Neural cell (in vitro differentiated cells): ENCODE measurements around the gene CDK8. TPM values are rescaled to one million over a fixed set of nuclear protein-coding genes. Genes with fewer than 3 reads are reported as not detected.

Experiments used
- H2AFZ ChIP-seq: fragments of 200-600, 300-800 bp; sonication (generic), shearing (Covaris generic); 2 replicates; pipeline ENCODE4 v1.6.0; 2014; ENCODE audit warnings: low read depth, mild to moderate bottlenecking, antibody characterized with exemption, low read length, moderate library complexity
- H3F3A ChIP-seq: fragments of 200-600 bp; shearing (Covaris generic); 2 replicates; pipeline ENCODE4 v1.6.1; 2016; ENCODE audit warnings: mild to moderate bottlenecking, moderate library complexity, mixed read lengths, antibody characterized with exemption, low read length; ENCODE audit not compliant: insufficient read depth, poor library complexity, severe bottlenecking
- H3K27ac ChIP-seq: fragments of 200-600, 300-800 bp; sonication (generic), shearing (Covaris generic); 2 replicates; pipeline ENCODE4 v1.5.1; 2014; ENCODE audit warnings: mild to moderate bottlenecking, low read length, moderate library complexity
- H3K27me3 ChIP-seq: fragments of 300-800, 200-600 bp; sonication (generic), shearing (Covaris generic); 2 replicates; pipeline ENCODE4 v1.6.0; 2014; ENCODE audit warnings: mild to moderate bottlenecking, low read depth, low read length, moderate library complexity; ENCODE audit not compliant: insufficient read depth
- H3K36me3 ChIP-seq: fragments of 300-800, 200-600 bp; sonication (generic), shearing (Covaris generic); 2 replicates; pipeline ENCODE4 v1.5.1; 2014; ENCODE audit warnings: mild to moderate bottlenecking, antibody characterized with exemption, low read length, moderate library complexity; ENCODE audit not compliant: insufficient read depth
- H3K4me2 ChIP-seq: fragments of 300-800, 200-600 bp; sonication (generic), shearing (Covaris generic); 2 replicates; pipeline ENCODE4 v1.6.0; 2014; ENCODE audit warnings: mild to moderate bottlenecking, low read length
- H3K4me3 ChIP-seq: fragments of 300-800, 200-600 bp; sonication (generic), shearing (Covaris generic); 2 replicates; pipeline ENCODE4 v1.5.1; 2014; ENCODE audit warnings: mild to moderate bottlenecking, low read length, moderate library complexity
- H3K79me2 ChIP-seq: fragments of 200-600 bp; shearing (Covaris generic); replicated peaks from 2 replicates; pipeline ENCODE4 v1.6.0; 2014; ENCODE audit warnings: mild to moderate bottlenecking, low read length, moderate library complexity; ENCODE audit not compliant: insufficient read depth
- H3K9ac ChIP-seq: fragments of 300-800, 200-600 bp; sonication (generic), shearing (Covaris generic); 2 replicates; pipeline ENCODE4 v1.6.1; 2016; ENCODE audit warnings: mild to moderate bottlenecking, low read length, mixed read lengths
- H3K9me2 ChIP-seq: fragments of 200-600 bp; shearing (Covaris generic); 2 replicates; pipeline ENCODE4 v1.6.1; 2016; ENCODE audit warnings: mild to moderate bottlenecking, low read length, mixed read lengths; ENCODE audit not compliant: insufficient read depth
- H3K9me3 ChIP-seq: fragments of 200-600, 300-800 bp; sonication (generic), shearing (Covaris generic); 2 replicates; pipeline ENCODE4 v1.6.1; 2016; ENCODE audit warnings: mild to moderate bottlenecking, mixed run types, low read length, moderate library complexity, mixed read lengths
- H4K20me1 ChIP-seq: fragments of 200-600 bp; shearing (Covaris generic); 2 replicates; pipeline ENCODE4 v1.6.1; 2016; ENCODE audit warnings: mild to moderate bottlenecking, mixed run types; ENCODE audit not compliant: insufficient read depth
- EP300 ChIP-seq: fragments of 450-650 bp; conservative IDR thresholded peaks from 2 replicates; pipeline ENCODE4 v1.6.1; 2014; ENCODE audit warnings: antibody characterized with exemption, mild to moderate bottlenecking, moderate library complexity; ENCODE audit not compliant: poor library complexity, severe bottlenecking
- EZH2 ChIP-seq: fragments of 200-600, 300-800 bp; shearing (Covaris generic), sonication (generic); IDR thresholded peaks from 2 replicates; pipeline ENCODE4 v1.6.1; 2014; ENCODE audit warnings: antibody characterized with exemption, low read length, borderline replicate concordance, mild to moderate bottlenecking; ENCODE audit not compliant: insufficient read depth, poor library complexity, severe bottlenecking
- MXI1 ChIP-seq: fragments of 450-650 bp; conservative IDR thresholded peaks from 2 replicates; pipeline ENCODE4 v1.6.1; 2014; ENCODE audit warnings: antibody characterized with exemption, mild to moderate bottlenecking; ENCODE audit not compliant: poor library complexity, severe bottlenecking
- POLR2AphosphoS5 ChIP-seq: IDR thresholded peaks from 2 replicates; pipeline ENCODE4 v1.6.1; 2012
- RAD21 ChIP-seq: fragments of 450-650 bp; conservative IDR thresholded peaks from 2 replicates; pipeline ENCODE4 v1.6.1; 2014; ENCODE audit warnings: antibody characterized with exemption, mild to moderate bottlenecking, moderate library complexity
- SMC3 ChIP-seq: fragments of 450-650 bp; conservative IDR thresholded peaks from 2 replicates; pipeline ENCODE4 v1.6.1; 2014; ENCODE audit warnings: antibody characterized with exemption, mild to moderate bottlenecking, moderate library complexity; ENCODE audit not compliant: poor library complexity
- TAF1 ChIP-seq: IDR thresholded peaks from 2 replicates; pipeline ENCODE4 v1.6.1; 2012; ENCODE audit warnings: low read depth
- polyA plus RNA-seq: library from polyadenylated mRNA; depleted of rRNA; stranded (reverse); fragments of >200 nt; gene quantifications from 2 replicates; pipeline ENCODE4 v1.2.3, GENCODE V29; 2014
- TF ChIP-seq, protein P1 (sequence below): IDR thresholded peaks from 2 replicates; pipeline ENCODE4 v1.6.1; 2012; ENCODE audit warnings: borderline replicate concordance
- TF ChIP-seq, protein P2 (sequence below): fragments of 450-650 bp; IDR thresholded peaks from 2 replicates; pipeline ENCODE4 v1.5.1; 2014; ENCODE audit warnings: antibody characterized with exemption, mild to moderate bottlenecking, moderate library complexity; ENCODE audit not compliant: poor library complexity, severe bottlenecking

Gene CDK8
- polyA plus RNA-seq, 1 donor from 2014 or later, result 58.9 TPM

DNA sequence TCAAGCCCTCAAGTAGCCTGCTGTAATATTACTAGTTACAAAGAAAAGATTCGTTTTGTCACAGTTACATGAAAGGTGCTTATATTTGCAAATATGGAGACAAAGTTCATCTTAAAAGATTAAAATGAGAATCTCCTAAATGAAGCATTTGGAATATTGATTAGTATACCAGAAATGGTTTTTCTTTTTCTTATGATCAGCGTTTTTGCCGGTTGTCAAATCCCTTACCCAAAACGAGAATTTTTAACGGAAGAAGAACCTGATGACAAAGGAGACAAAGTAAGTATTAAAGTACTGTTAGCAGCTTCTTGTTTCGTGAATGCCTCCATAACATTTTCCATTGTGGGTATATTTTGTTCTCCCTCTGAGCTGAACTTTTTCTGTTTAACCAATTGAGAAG lies 147.1 kb downstream of the CDK8 start:
- Histone ChIP-seq H3K9me3 (no peaks in the 10 kb centered on the region), H3K9ac (no peak overlapping the region), H4K20me1 (no peaks in the 10 kb centered on the region), H3F3A (no peaks in the 10 kb centered on the region), H3K79me2 (no peaks in the 10 kb centered on the region), H3K4me2 (no peak overlapping the region), H3K9me2 (no peaks in the 10 kb centered on the region), H3K4me3 (no peak overlapping the region), H3K27me3 (no peaks in the 10 kb centered on the region), H3K36me3 (peaks cover 9% of the 10 kb centered on the region), H3K27ac (no peak overlapping the region), H2AFZ (no peak overlapping the region)
- TF ChIP-seq RAD21 (no peak), EP300 (no peak), POLR2AphosphoS5 (no peak), EZH2 (no peak), SMC3 (no peak), MXI1 (no peak), TAF1 (no peak)
- TF ChIP-seq, protein P1, sequence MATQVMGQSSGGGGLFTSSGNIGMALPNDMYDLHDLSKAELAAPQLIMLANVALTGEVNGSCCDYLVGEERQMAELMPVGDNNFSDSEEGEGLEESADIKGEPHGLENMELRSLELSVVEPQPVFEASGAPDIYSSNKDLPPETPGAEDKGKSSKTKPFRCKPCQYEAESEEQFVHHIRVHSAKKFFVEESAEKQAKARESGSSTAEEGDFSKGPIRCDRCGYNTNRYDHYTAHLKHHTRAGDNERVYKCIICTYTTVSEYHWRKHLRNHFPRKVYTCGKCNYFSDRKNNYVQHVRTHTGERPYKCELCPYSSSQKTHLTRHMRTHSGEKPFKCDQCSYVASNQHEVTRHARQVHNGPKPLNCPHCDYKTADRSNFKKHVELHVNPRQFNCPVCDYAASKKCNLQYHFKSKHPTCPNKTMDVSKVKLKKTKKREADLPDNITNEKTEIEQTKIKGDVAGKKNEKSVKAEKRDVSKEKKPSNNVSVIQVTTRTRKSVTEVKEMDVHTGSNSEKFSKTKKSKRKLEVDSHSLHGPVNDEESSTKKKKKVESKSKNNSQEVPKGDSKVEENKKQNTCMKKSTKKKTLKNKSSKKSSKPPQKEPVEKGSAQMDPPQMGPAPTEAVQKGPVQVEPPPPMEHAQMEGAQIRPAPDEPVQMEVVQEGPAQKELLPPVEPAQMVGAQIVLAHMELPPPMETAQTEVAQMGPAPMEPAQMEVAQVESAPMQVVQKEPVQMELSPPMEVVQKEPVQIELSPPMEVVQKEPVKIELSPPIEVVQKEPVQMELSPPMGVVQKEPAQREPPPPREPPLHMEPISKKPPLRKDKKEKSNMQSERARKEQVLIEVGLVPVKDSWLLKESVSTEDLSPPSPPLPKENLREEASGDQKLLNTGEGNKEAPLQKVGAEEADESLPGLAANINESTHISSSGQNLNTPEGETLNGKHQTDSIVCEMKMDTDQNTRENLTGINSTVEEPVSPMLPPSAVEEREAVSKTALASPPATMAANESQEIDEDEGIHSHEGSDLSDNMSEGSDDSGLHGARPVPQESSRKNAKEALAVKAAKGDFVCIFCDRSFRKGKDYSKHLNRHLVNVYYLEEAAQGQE, result no peak
- TF ChIP-seq, protein P2, sequence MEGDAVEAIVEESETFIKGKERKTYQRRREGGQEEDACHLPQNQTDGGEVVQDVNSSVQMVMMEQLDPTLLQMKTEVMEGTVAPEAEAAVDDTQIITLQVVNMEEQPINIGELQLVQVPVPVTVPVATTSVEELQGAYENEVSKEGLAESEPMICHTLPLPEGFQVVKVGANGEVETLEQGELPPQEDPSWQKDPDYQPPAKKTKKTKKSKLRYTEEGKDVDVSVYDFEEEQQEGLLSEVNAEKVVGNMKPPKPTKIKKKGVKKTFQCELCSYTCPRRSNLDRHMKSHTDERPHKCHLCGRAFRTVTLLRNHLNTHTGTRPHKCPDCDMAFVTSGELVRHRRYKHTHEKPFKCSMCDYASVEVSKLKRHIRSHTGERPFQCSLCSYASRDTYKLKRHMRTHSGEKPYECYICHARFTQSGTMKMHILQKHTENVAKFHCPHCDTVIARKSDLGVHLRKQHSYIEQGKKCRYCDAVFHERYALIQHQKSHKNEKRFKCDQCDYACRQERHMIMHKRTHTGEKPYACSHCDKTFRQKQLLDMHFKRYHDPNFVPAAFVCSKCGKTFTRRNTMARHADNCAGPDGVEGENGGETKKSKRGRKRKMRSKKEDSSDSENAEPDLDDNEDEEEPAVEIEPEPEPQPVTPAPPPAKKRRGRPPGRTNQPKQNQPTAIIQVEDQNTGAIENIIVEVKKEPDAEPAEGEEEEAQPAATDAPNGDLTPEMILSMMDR, result no peak

GRCh38 chr13:26401578-26402021 lies 147.7 kb downstream of the CDK8 start:
- no peak overlapping the region for H3K4me3 ChIP-seq

More at GRCh38 chr13:26401578-26402021, 147.7 kb downstream of the CDK8 start:
- no peak overlapping the region for H3K4me2 ChIP-seq
- no peaks in the 10 kb centered on the region for H3K9me2 ChIP-seq
- peaks cover 9% of the 10 kb centered on the region for H3K36me3 ChIP-seq
- no peaks in the 10 kb centered on the region for H3K27me3 ChIP-seq
- H3K9ac ChIP-seq, result no peak overlapping the region
- no peaks in the 10 kb centered on the region for H3K79me2 ChIP-seq
- H2AFZ ChIP-seq, result no peak overlapping the region
- H3F3A ChIP-seq, result no peaks in the 10 kb centered on the region
- no peaks in the 10 kb centered on the region for H4K20me1 ChIP-seq
- no peak overlapping the region for H3K27ac ChIP-seq
- no peaks in the 10 kb centered on the region for H3K9me3 ChIP-seq
- TF ChIP-seq RAD21 (no peak), TAF1 (no peak), MXI1 (no peak), EZH2 (no peak), EP300 (no peak), SMC3 (no peak), POLR2AphosphoS5 (no peak)
- TF ChIP-seq, protein P1, result no peak
- TF ChIP-seq, protein P2, result no peak
